ENCODE data around the gene CSNK1E. TPM values are rescaled to one million over a fixed set of nuclear protein-coding genes. Genes with fewer than 3 reads are reported as not detected.

Gene CSNK1E
- total RNA-seq, 1 donor from 2014 or later = 246 TPM

- Mint-ChIP-seq H3K4me3 (ENCODE audit: low read depth) (no peak overlapping the region), H3K27ac (no peak overlapping the region), H3K9me3 (ENCODE audit: low read depth) (no peaks in the 10 kb centered on the region), H3K4me1 (ENCODE audit: low read depth) (peaks cover 19% of the 10 kb centered on the region), H3K36me3 (ENCODE audit: insufficient read depth) (peaks cover 4% of the 10 kb centered on the region), H3K27me3 (no peaks in the 10 kb centered on the region)
- no peak for DNase-seq (ENCODE audit: low spot score, unreplicated experiment)
- TF ChIP-seq CTCF (IDR thresholded peaks at IDR 0.05; ENCODE audit: unreplicated experiment) = no peak
These were observed 52.9 kb downstream of the CSNK1E start for GRCh38 chr22:38264322-38264843.

- TF ChIP-seq CTCF (IDR thresholded peaks at IDR 0.05; ENCODE audit: unreplicated experiment) = peak; percentile 55
These were observed 55.0 kb downstream of the CSNK1E start for GRCh38 chr22:38262051-38262795.

GRCh38 chr22:38260761-38261681, 56.2 kb downstream of the CSNK1E start:
- H3K4me3 Mint-ChIP-seq (ENCODE audit: low read depth) = no peak overlapping the region
- peak overlapping the region; percentile 62 for H3K27ac Mint-ChIP-seq
- DNase-seq (ENCODE audit: low spot score, unreplicated experiment) = no peak
- H3K27me3 Mint-ChIP-seq = no peaks in the 10 kb centered on the region
- H3K9me3 Mint-ChIP-seq (ENCODE audit: low read depth) = no peaks in the 10 kb centered on the region
- H3K36me3 Mint-ChIP-seq (ENCODE audit: insufficient read depth) = peaks cover 4% of the 10 kb centered on the region
- peaks cover 25% of the 10 kb centered on the region for H3K4me1 Mint-ChIP-seq (ENCODE audit: low read depth)
- no peak for TF ChIP-seq CTCF (IDR thresholded peaks at IDR 0.05; ENCODE audit: unreplicated experiment)

More at GRCh38 chr22:38262051-38262795, 55.0 kb downstream of the CSNK1E start:
- peaks cover 28% of the 10 kb centered on the region for H3K4me1 Mint-ChIP-seq (ENCODE audit: low read depth)
- H3K9me3 Mint-ChIP-seq (ENCODE audit: low read depth) = no peaks in the 10 kb centered on the region
- no peak overlapping the region for H3K4me3 Mint-ChIP-seq (ENCODE audit: low read depth)
- peak overlapping the region; percentile 86 for H3K27ac Mint-ChIP-seq
- H3K36me3 Mint-ChIP-seq (ENCODE audit: insufficient read depth) = peaks cover 4% of the 10 kb centered on the region
- DNase-seq (ENCODE audit: low spot score, unreplicated experiment) = no peak
- no peaks in the 10 kb centered on the region for H3K27me3 Mint-ChIP-seq

GRCh38 chr22:38259370-38259769, 57.9 kb downstream of the CSNK1E start:
- no peaks in the 10 kb centered on the region for H3K9me3 Mint-ChIP-seq (ENCODE audit: low read depth)
- H3K4me3 Mint-ChIP-seq (ENCODE audit: low read depth) = no peak overlapping the region
- H3K36me3 Mint-ChIP-seq (ENCODE audit: insufficient read depth) = peaks cover 4% of the 10 kb centered on the region
- no peaks in the 10 kb centered on the region for H3K27me3 Mint-ChIP-seq
- no peak for DNase-seq (ENCODE audit: low spot score, unreplicated experiment)
- no peak overlapping the region for H3K27ac Mint-ChIP-seq
- no peak for TF ChIP-seq CTCF (IDR thresholded peaks at IDR 0.05; ENCODE audit: unreplicated experiment)
- peaks cover 25% of the 10 kb centered on the region for H3K4me1 Mint-ChIP-seq (ENCODE audit: low read depth)

- H3K27me3 Mint-ChIP-seq = no peaks in the 10 kb centered on the region
- TF ChIP-seq CTCF (IDR thresholded peaks at IDR 0.05; ENCODE audit: unreplicated experiment) = no peak
- H3K9me3 Mint-ChIP-seq (ENCODE audit: low read depth) = no peaks in the 10 kb centered on the region
- no peak overlapping the region for H3K4me3 Mint-ChIP-seq (ENCODE audit: low read depth)
- no peak overlapping the region for H3K27ac Mint-ChIP-seq
- H3K36me3 Mint-ChIP-seq (ENCODE audit: insufficient read depth) = peaks cover 4% of the 10 kb centered on the region
- no peak for DNase-seq (ENCODE audit: low spot score, unreplicated experiment)
- peaks cover 25% of the 10 kb centered on the region for H3K4me1 Mint-ChIP-seq (ENCODE audit: low read depth)
These were observed 58.3 kb downstream of the CSNK1E start for GRCh38 chr22:38258895-38259294.

Data from progenitor cell of endocrine pancreas (in vitro differentiated cells).